ENCODE data around the gene AFF2.

The AFF2 gene

DNA sequence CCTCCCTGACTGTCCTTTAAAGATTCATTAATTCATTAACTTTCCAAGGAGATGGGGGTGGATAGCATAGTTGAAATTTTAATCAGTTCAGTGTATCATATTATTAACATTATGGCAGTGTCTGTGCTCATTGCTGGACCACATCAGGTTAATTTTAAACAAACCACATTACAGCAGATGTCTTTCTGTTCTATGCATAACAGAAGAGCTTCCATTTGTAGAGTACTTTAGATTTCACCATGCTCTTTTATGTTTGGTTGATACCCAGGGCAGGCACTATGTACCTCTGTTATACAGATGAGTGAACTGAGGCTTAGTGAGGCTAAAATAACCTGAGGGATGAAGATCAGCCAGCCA is 41.1 kb downstream of the AFF2 start:
- no peak overlapping the region for H2AFZ ChIP-seq (ENCODE audit: low read depth, low read length)
- H3K9me3 ChIP-seq (ENCODE audit: low read length) = no peaks in the 10 kb centered on the region
- no peaks in the 10 kb centered on the region for H3K36me3 ChIP-seq (ENCODE audit: insufficient read depth, low read length)
- no peak overlapping the region for H3K4me3 ChIP-seq (ENCODE audit: low read length)
- H3K4me1 ChIP-seq (ENCODE audit: insufficient read depth, low read length) = no peaks in the 10 kb centered on the region
- H3K27me3 ChIP-seq (ENCODE audit: insufficient read depth, low read length) = no peaks in the 10 kb centered on the region

DNA sequence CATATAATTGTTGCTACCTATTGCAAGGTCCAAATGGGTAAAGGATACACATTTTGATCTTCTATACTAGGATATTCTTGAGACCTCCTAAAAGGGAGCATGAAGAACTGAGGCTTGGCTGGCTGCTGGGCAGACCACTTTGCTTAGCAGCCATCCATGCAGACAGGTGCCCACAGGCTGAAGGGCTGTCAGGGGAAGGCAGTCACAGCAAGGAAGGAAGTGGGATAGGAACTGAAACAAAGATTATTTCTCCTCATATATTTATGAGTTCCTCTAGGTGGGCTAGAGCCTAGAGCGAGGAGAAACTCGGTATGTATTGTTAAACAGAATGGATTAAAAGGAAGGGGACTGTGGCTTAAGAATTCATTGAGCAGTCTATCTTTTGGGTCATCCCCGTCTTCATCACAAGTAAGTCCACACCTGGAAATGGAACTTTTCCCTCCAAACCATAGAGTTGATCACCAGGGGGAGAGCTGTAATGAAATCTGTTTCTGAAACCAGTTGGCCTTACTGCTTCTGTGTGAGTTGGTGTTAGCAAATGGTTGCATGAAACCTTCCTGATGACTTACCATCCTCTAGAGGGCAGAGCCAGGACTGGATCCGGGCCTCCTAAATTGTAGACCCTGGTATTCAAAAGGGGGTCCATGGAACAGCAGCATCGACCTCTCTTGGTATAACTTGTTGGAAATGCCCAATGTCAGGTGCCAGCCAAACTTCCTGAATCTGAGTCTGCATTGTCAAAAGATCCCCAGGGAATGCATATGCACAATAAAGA is 42.3 kb downstream of the AFF2 start:
- Histone ChIP-seq H3K4me3 (ENCODE audit: low read length) (no peak overlapping the region), H2AFZ (ENCODE audit: low read depth, low read length) (no peak overlapping the region), H3K36me3 (ENCODE audit: insufficient read depth, low read length) (no peaks in the 10 kb centered on the region), H3K27me3 (ENCODE audit: insufficient read depth, low read length) (no peaks in the 10 kb centered on the region), H3K9me3 (ENCODE audit: low read length) (no peaks in the 10 kb centered on the region), H3K4me1 (ENCODE audit: insufficient read depth, low read length) (no peaks in the 10 kb centered on the region)

DNA sequence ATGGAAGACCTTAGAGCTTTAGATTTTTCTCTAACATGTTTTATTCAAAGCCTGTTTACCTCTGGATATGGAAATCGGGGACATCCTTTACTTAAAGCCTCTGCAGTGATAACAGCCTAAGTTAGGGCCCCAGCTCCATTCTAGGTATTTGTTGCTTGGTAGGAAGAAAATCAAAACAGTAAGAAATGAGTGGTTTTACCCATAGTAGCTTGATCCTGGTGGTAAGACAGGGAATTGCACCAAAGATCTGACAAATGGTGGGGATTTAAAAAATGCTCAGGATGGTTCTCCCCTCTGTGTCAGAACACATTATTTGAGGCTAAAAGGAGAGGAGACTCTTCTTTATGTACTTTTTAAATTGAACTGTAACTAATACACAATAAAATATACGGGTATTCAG is 52.4 kb downstream of the AFF2 start:
- no peak overlapping the region for H3K4me3 ChIP-seq (ENCODE audit: low read length)
- no peaks in the 10 kb centered on the region for H3K27me3 ChIP-seq (ENCODE audit: insufficient read depth, low read length)

DNA sequence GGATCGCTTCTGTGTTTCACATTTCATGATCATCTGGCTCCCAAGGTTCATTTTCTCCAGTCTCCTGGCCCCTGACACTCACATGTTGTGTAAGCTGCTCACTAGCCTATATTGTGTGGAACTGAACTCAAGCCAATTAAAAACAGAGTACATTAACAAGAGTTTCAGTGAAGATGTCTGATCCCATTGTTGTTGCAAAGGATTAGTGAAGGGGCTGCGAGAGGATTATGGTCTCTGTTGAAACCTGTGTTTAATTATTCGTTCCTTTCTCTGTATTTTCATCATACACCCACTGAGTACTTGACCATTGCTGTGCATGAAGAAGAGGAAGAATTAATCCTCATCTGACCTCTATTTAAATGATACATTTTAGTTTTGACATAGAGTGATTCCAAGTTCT is 54.7 kb downstream of the AFF2 start:
- Histone ChIP-seq H3K27me3 (ENCODE audit: insufficient read depth, low read length) (no peaks in the 10 kb centered on the region), H3K36me3 (ENCODE audit: insufficient read depth, low read length) (no peaks in the 10 kb centered on the region), H2AFZ (ENCODE audit: low read depth, low read length) (no peak overlapping the region), H3K4me1 (ENCODE audit: insufficient read depth, low read length) (no peaks in the 10 kb centered on the region), H3K4me3 (ENCODE audit: low read length) (no peak overlapping the region), H3K9me3 (ENCODE audit: low read length) (no peaks in the 10 kb centered on the region)

More for the DNA sequence above, 52.4 kb downstream of the AFF2 start:
- H3K36me3 ChIP-seq (ENCODE audit: insufficient read depth, low read length) = no peaks in the 10 kb centered on the region
- no peak overlapping the region for H2AFZ ChIP-seq (ENCODE audit: low read depth, low read length)
- no peaks in the 10 kb centered on the region for H3K4me1 ChIP-seq (ENCODE audit: insufficient read depth, low read length)
- H3K9me3 ChIP-seq (ENCODE audit: low read length) = no peaks in the 10 kb centered on the region

DNA sequence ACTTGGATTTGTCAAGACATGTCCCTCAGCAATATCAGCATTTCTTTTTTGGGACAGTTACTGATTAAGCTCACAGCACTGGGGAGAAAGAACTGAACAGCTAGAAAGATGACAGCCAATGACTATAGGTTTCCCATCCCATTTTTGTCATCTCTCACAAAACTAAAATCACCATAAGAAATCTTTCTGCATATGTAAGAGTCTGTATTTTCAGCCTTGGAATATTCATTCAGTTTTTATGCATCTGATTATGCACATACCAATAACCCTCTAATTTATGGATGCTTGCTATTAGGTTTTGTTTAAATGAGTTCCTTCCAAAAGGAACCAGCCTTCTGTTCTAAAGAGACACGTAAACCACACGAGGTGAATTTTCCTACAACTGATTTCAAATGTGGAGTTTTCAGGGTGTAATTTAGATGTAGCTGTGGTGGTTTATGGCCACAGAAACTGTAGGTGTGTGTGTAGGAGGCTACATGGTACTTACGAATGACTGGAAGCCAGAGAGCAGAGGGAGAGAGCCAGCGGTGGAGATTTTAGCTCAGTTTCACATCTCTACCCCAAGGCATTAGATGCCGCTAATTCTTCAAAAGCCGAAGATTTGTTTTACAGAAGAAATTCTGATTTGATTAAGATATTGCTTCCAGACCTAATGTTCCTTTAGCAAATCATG is 55.3 kb downstream of the AFF2 start:
- no peaks in the 10 kb centered on the region for H3K9me3 ChIP-seq (ENCODE audit: low read length)
- H3K4me3 ChIP-seq (ENCODE audit: low read length) = no peak overlapping the region
- no peaks in the 10 kb centered on the region for H3K36me3 ChIP-seq (ENCODE audit: insufficient read depth, low read length)
- no peak overlapping the region for H2AFZ ChIP-seq (ENCODE audit: low read depth, low read length)
- H3K27me3 ChIP-seq (ENCODE audit: insufficient read depth, low read length) = no peaks in the 10 kb centered on the region
- no peaks in the 10 kb centered on the region for H3K4me1 ChIP-seq (ENCODE audit: insufficient read depth, low read length)

DNA sequence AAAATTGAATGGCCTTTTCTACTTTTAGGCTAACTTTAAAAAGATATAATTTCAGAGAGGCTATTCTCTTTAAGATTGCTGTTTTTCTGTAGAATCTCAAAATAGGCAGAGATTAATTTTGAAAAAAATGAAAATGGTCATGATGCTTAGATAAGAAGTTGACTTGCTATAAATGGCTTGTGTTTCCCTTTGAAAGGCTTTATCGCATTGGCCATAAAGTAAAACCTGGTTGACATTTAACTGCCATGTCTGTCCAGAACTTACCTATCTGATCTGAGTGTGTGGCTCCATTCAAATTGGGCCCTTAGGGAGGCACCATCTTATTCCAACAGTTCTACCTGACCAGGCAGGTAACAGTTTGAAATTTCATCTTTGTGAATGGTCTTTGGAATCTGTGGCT is 56.1 kb downstream of the AFF2 start:
- no peak overlapping the region for H2AFZ ChIP-seq (ENCODE audit: low read depth, low read length)
- no peak overlapping the region for H3K4me3 ChIP-seq (ENCODE audit: low read length)
- no peaks in the 10 kb centered on the region for H3K4me1 ChIP-seq (ENCODE audit: insufficient read depth, low read length)
- H3K9me3 ChIP-seq (ENCODE audit: low read length) = no peaks in the 10 kb centered on the region
- no peaks in the 10 kb centered on the region for H3K27me3 ChIP-seq (ENCODE audit: insufficient read depth, low read length)
- H3K36me3 ChIP-seq (ENCODE audit: insufficient read depth, low read length) = no peaks in the 10 kb centered on the region

DNA sequence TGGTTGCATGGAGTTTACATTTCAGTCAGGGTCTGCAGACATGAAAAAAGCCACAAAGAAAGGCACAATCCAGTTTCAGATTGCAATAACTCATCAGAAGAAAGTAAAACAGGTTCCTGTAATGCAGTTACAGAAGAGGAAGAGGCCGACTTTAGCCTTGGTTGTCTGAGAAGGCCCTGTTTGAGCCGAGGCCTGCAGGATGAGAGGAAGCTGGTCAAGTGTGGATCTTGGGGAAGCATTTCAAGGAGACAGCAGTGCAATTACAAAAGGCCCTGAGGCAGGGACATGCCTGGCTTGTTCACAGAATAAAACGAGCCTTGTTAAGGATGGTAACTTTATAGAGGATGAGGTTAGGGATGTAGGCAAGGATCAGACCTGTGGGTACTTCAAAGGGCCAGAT is 62.4 kb downstream of the AFF2 start:
- H3K4me1 ChIP-seq (ENCODE audit: insufficient read depth, low read length) = no peaks in the 10 kb centered on the region
- H2AFZ ChIP-seq (ENCODE audit: low read depth, low read length) = no peak overlapping the region
- H3K9me3 ChIP-seq (ENCODE audit: low read length) = no peaks in the 10 kb centered on the region
- no peaks in the 10 kb centered on the region for H3K36me3 ChIP-seq (ENCODE audit: insufficient read depth, low read length)
- no peaks in the 10 kb centered on the region for H3K27me3 ChIP-seq (ENCODE audit: insufficient read depth, low read length)
- H3K4me3 ChIP-seq (ENCODE audit: low read length) = no peak overlapping the region

DNA sequence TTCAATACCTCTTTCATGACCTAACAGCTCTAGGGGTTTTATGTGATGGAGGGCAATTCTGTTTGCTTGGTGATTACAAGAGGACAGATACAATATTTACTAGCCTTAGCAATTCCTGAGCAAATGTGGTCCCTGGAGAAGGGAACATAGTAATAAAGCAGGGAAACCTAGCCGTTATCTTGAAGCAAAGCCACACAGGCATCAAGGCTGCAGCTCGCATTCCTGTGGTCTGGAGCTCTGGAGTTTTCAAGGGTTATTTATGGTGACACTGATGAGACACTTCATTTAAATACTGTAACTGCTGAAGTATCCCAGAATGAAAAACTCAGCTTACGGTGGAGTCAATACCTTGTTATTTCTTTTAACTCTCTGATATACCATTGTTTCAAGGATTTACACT is 66.8 kb downstream of the AFF2 start:
- no peak overlapping the region for H3K4me3 ChIP-seq (ENCODE audit: low read length)

GRCh38 chrX:148567779-148568178 is 67.4 kb downstream of the AFF2 start:
- Histone ChIP-seq H3K4me1 (ENCODE audit: insufficient read depth, low read length) (no peaks in the 10 kb centered on the region), H3K27me3 (ENCODE audit: insufficient read depth, low read length) (no peaks in the 10 kb centered on the region), H2AFZ (ENCODE audit: low read depth, low read length) (no peak overlapping the region), H3K36me3 (ENCODE audit: insufficient read depth, low read length) (no peaks in the 10 kb centered on the region), H3K9me3 (ENCODE audit: low read length) (no peaks in the 10 kb centered on the region), H3K4me3 (ENCODE audit: low read length) (no peak overlapping the region)

More for the DNA sequence above, 66.8 kb downstream of the AFF2 start:
- Histone ChIP-seq H2AFZ (ENCODE audit: low read depth, low read length) (no peak overlapping the region), H3K27me3 (ENCODE audit: insufficient read depth, low read length) (no peaks in the 10 kb centered on the region), H3K4me1 (ENCODE audit: insufficient read depth, low read length) (no peaks in the 10 kb centered on the region), H3K9me3 (ENCODE audit: low read length) (no peaks in the 10 kb centered on the region), H3K36me3 (ENCODE audit: insufficient read depth, low read length) (no peaks in the 10 kb centered on the region)

DNA sequence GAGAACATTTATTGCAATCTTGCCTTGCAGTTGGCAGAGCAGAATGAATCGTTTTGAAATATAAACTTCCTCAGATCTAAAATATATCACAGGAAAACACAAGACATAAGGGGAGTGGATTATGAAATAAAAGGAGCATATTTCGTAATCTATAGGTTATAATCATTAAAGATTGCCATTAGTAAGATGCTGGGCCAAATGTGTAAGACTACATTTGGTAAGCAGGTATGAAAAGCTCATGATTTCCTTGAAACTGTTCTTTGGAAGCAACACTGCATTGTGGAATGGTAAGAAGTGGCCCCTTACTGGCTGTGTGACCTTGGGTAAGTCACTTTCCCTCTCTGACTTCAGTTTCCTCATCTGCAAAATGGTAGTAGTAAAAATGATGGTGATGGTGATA is 68.3 kb downstream of the AFF2 start:
- H3K4me1 ChIP-seq (ENCODE audit: insufficient read depth, low read length) = no peaks in the 10 kb centered on the region

GRCh38 chrX:148572337-148572736 is 71.9 kb downstream of the AFF2 start:
- Histone ChIP-seq H2AFZ (ENCODE audit: low read depth, low read length) (no peak overlapping the region), H3K4me1 (ENCODE audit: insufficient read depth, low read length) (no peaks in the 10 kb centered on the region), H3K4me3 (ENCODE audit: low read length) (no peak overlapping the region), H3K36me3 (ENCODE audit: insufficient read depth, low read length) (no peaks in the 10 kb centered on the region), H3K27me3 (ENCODE audit: insufficient read depth, low read length) (no peaks in the 10 kb centered on the region), H3K9me3 (ENCODE audit: low read length) (no peaks in the 10 kb centered on the region)

More for the DNA sequence above, 68.3 kb downstream of the AFF2 start:
- H3K27me3 ChIP-seq (ENCODE audit: insufficient read depth, low read length) = no peaks in the 10 kb centered on the region
- H3K4me3 ChIP-seq (ENCODE audit: low read length) = no peak overlapping the region
- no peak overlapping the region for H2AFZ ChIP-seq (ENCODE audit: low read depth, low read length)
- no peaks in the 10 kb centered on the region for H3K36me3 ChIP-seq (ENCODE audit: insufficient read depth, low read length)
- no peaks in the 10 kb centered on the region for H3K9me3 ChIP-seq (ENCODE audit: low read length)

DNA sequence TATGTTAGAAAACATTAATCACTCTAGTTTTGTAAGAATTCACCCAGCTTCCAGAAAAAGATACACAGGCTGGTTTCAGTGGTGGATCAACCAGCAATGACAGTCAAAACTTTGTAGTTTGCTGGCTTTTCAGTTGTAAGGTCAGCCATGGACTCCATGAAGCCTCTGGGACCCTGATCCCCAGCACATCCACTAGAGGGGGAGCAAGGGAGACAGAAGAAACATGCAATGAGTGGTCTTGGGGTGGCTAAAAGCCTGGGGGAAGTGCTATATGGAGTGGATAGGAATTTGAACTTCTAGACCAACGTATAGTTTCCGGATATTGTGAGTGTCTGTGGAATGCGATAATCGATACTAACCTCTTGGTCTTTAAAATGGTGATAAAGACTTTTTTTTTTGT is 72.7 kb downstream of the AFF2 start:
- H3K27me3 ChIP-seq (ENCODE audit: insufficient read depth, low read length) = no peaks in the 10 kb centered on the region
- H2AFZ ChIP-seq (ENCODE audit: low read depth, low read length) = no peak overlapping the region
- H3K9me3 ChIP-seq (ENCODE audit: low read length) = no peaks in the 10 kb centered on the region
- H3K4me3 ChIP-seq (ENCODE audit: low read length) = no peak overlapping the region
- no peaks in the 10 kb centered on the region for H3K36me3 ChIP-seq (ENCODE audit: insufficient read depth, low read length)
- H3K4me1 ChIP-seq (ENCODE audit: insufficient read depth, low read length) = no peaks in the 10 kb centered on the region

GRCh38 chrX:148574237-148574973 is 74.0 kb downstream of the AFF2 start:
- H3K4me1 ChIP-seq (ENCODE audit: insufficient read depth, low read length) = no peaks in the 10 kb centered on the region
- no peaks in the 10 kb centered on the region for H3K27me3 ChIP-seq (ENCODE audit: insufficient read depth, low read length)
- no peak overlapping the region for H2AFZ ChIP-seq (ENCODE audit: low read depth, low read length)
- H3K9me3 ChIP-seq (ENCODE audit: low read length) = no peaks in the 10 kb centered on the region
- H3K4me3 ChIP-seq (ENCODE audit: low read length) = no peak overlapping the region
- H3K36me3 ChIP-seq (ENCODE audit: insufficient read depth, low read length) = no peaks in the 10 kb centered on the region
